HG03442 (cell line): ENCODE data around the gene CDH3.

Source experiments
- ATAC-seq: cut with Tn5 transposase; IDR thresholded peaks from one replicate; pipeline ENCODE4 v1.9.1; 2021; ENCODE audit warnings: mild to moderate bottlenecking, moderate library complexity; ENCODE audit not compliant: unreplicated experiment

The CDH3 gene

GRCh38 chr16:68734782-68735181 is 89.7 kb downstream of the CDH3 start:
- no peak for ATAC-seq

- ATAC-seq, result no peak
These were observed 91.5 kb downstream of the CDH3 start for GRCh38 chr16:68736561-68736960.

GRCh38 chr16:68737046-68737729 is 92.1 kb downstream of the CDH3 start, which contains the start of gene CDH1:
CDH1 (plus strand) TSS chr16:68737292; CDS start chr16:68737416, 124 bp downstream.
- no peak for ATAC-seq

DNA sequence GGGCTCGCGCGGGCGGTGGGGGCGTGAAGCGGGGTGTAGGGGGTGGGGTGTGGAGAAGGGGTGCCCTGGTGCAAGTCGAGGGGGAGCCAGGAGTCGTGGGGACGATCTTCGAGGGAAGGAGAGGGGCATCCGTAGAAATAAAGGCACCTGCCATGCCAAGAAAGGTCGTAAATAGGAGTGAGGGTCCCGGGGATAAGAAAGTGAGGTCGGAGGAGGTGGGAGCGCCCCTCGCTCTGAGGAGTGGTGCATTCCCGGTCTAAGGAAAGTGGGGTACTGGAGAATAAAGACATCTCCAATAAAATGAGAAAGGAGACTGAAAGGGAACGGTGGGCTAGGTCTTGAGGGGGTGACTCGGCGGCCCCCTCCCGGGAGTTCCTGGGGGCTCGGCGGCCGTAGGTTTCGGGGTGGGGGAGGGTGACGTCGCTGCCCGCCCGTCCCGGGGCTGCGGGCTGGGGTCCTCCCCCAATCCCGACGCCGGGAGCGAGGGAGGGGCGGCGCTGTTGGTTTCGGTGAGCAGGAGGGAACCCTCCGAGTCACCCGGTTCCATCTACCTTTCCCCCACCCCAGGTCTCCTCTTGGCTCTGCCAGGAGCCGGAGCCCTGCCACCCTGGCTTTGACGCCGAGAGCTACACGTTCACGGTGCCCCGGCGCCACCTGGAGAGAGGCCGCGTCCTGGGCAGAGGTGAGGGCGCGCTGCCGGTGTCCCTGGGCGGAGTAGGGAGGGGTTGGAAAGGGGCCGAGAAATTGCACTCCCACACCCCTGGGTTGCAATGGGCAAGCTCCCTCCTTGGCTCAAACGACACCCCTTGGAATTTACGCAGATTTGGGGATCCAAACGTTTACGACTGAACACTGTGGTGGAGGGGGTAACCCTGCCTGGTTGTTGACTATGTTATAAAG is 92.9 kb downstream of the CDH3 start:
- no peak for ATAC-seq

- ATAC-seq, result no peak
These were observed 95.0 kb downstream of the CDH3 start for GRCh38 chr16:68739964-68740627.

DNA sequence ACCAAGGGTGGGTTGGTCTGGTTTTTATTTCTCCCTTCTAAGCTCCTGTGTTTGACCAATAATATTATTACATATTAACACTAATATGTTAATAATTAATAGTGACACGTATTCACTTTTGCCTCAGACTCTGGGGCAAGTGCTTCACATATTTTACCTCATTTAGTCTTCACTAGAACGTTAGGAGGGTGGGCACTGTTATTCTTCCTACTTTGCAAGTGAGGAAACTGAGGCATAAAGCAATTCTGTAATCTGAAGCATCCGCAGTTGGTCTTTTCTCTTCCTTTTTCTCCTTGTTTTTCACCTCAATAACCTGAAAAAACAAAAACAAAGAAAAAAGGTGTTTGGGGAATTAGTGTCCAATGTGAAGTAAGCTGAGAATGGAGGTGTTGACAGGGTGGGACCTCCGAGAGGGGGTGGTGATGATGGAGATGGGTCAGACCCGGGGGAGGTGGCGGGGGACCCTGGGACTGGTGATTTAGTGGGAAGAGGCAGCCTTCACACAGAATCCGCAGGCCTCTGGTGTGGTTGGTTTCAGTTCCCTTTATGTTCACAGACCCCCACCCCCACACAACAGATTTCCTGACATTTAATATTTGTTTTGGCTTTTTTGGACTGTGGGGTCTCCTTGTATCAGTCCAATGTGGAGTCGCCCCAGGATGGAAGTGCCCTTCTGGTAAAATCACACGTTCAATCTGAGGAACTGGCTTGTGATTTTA is 95.7 kb downstream of the CDH3 start:
- ATAC-seq, result no peak

- no peak for ATAC-seq
These were observed 98.6 kb downstream of the CDH3 start for GRCh38 chr16:68743664-68744063.

- no peak for ATAC-seq
These were observed 99.7 kb downstream of the CDH3 start for GRCh38 chr16:68744744-68745280.

GRCh38 chr16:68746951-68747350 is 101.8 kb downstream of the CDH3 start:
- no peak for ATAC-seq

GRCh38 chr16:68749432-68749831 is 104.3 kb downstream of the CDH3 start:
- no peak for ATAC-seq
